Thyroid gland (tissue), 4 donors: Measurements from ENCODE around the gene PPM1N.

Experiments
- POLR2A ChIP-seq, 2 donors: fragments of 450-650 bp; IDR thresholded peaks; one replicate each; pipeline ENCODE4 v1.6.1; 2017; ENCODE audit warnings: antibody characterized with exemption in 2 of 2, mild to moderate bottlenecking in 2 of 2, moderate library complexity in 1 of 2
- TF ChIP-seq, protein P1 (sequence below), 6 experiments: fragments of 200-600 bp in 3 of 6; fragments of 450-650 bp in 3 of 6; sonication (generic) in 3 of 6; IDR thresholded peaks; one replicate each; pipeline ENCODE4 v1.5.1; 2016 to 2019; ENCODE audit warnings: antibody characterized with exemption in 6 of 6, mild to moderate bottlenecking in 2 of 6, inconsistent platforms in 1 of 6, moderate library complexity in 1 of 6

DNA sequence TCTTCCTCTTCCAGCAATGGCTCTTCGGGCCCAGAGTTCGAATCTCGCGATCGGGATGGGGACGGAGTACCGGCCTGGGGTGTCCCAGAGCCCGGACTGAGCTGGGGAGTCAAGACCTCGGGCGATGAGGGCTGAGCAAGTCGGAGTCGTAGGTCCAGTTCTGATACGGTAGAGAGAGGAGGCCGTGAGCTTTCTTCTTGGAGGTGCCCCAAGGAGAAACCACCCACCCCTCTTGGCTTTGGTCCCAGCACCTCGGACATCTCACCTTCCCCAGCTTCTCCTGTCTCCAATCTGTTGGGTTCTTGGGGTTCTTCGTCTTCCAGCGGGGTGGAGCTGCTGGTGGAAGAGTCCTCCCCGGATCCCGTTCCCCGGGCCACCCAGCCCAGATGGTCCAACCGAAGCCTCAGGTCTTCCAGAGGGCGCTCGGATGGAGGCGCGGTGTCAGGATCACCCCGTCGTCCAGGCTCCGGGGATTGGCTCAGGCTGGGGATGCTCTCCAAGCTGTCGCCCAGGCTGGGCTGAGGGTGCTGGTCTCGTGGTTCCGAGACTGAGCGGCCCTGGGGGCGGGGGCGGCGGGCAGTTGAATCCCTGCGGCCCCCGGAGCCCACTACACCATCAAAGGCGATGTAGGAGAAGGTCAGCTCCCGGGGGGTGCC lies 3.9 kb upstream of the PPM1N start:
- TF ChIP-seq, protein P1, sequence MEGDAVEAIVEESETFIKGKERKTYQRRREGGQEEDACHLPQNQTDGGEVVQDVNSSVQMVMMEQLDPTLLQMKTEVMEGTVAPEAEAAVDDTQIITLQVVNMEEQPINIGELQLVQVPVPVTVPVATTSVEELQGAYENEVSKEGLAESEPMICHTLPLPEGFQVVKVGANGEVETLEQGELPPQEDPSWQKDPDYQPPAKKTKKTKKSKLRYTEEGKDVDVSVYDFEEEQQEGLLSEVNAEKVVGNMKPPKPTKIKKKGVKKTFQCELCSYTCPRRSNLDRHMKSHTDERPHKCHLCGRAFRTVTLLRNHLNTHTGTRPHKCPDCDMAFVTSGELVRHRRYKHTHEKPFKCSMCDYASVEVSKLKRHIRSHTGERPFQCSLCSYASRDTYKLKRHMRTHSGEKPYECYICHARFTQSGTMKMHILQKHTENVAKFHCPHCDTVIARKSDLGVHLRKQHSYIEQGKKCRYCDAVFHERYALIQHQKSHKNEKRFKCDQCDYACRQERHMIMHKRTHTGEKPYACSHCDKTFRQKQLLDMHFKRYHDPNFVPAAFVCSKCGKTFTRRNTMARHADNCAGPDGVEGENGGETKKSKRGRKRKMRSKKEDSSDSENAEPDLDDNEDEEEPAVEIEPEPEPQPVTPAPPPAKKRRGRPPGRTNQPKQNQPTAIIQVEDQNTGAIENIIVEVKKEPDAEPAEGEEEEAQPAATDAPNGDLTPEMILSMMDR (IDR thresholded peaks at IDR 0.05), result no peak
- no peak for TF ChIP-seq POLR2A (IDR thresholded peaks at IDR 0.05)
